Heart left ventricle (tissue), 16 donors: Measurements from ENCODE around the gene CADM2. TPM values are rescaled to one million over a fixed set of nuclear protein-coding genes. Genes with fewer than 3 reads are reported as not detected.

Source experiments
- ATAC-seq, 4 donors: fragments of 200-7000 bp; cut with Tn5 transposase; one replicate each; pipeline ENCODE4 v1.9.1; 2020 to 2022; ENCODE audit warnings: moderate library complexity in 4 of 4, mild to moderate bottlenecking in 3 of 4, moderate number of reproducible peaks in 1 of 4
- DNase-seq, 5 donors: peaks; one replicate each; pipeline ENCODE4 v3.0.0-alpha.2; 2020
- H3K27ac ChIP-seq, 12 donors: fragments of 200-600 bp; sonication (generic) in 4 of 12; one replicate each; pipeline versions ENCODE4 v1.5.0 to v1.8.0; 2016 to 2022; ENCODE audit warnings: mild to moderate bottlenecking in 2 of 12
- H3K27me3 ChIP-seq, 9 donors: fragments of 200-600 bp; sonication (generic) in 2 of 9; one replicate each; pipeline versions ENCODE4 v1.5.1 to v1.8.0; 2016 to 2022; ENCODE audit warnings: mild to moderate bottlenecking in 3 of 9
- H3K36me3 ChIP-seq, 9 donors: fragments of 200-600 bp; sonication (generic) in 2 of 9; one replicate each; pipeline versions ENCODE4 v1.5.0 to v1.8.0; 2018 to 2022; ENCODE audit warnings: mild to moderate bottlenecking in 2 of 9
- H3K4me1 ChIP-seq, 12 donors: fragments of 200-600 bp; sonication (generic) in 4 of 12; one replicate each; pipeline versions ENCODE4 v1.5.0 to v1.8.0; 2016 to 2022; ENCODE audit warnings: mild to moderate bottlenecking in 3 of 12
- H3K4me3 ChIP-seq, 12 donors: fragments of 200-600 bp; sonication (generic) in 4 of 12; one replicate each; pipeline versions ENCODE4 v1.5.0 to v1.8.0; 2017 to 2022; ENCODE audit warnings: mild to moderate bottlenecking in 9 of 12, moderate library complexity in 4 of 12
- H3K9me3 ChIP-seq, 12 donors: fragments of 200-600 bp; sonication (generic) in 4 of 12; one replicate each; pipeline versions ENCODE4 v1.5.0 to v1.8.0; 2016 to 2022; ENCODE audit warnings: mild to moderate bottlenecking in 1 of 12
- POLR2A ChIP-seq, 2 donors: fragments of 450-650 bp; IDR thresholded peaks; one replicate each; pipeline ENCODE4 v1.6.1; 2017; ENCODE audit warnings: antibody characterized with exemption in 2 of 2, mild to moderate bottlenecking in 2 of 2, moderate library complexity in 2 of 2
- WGBS, 4 donors: extraction: QIAGEN DNeasy Blood & Tissue Kit in 2 of 4; methylation state at CpG; one replicate each; pipeline versions ENCODE4 v1.1.5 to v1.1.7; 2013 to 2018; 5-methylcytosine and 5-hydroxymethylcytosine counted together
- intact Hi-C, 10 donors: fragments of 100-400 bp; cut with DNase I; formaldehyde crosslinking; loops; one replicate each; pipeline versions ENCODE4 v1.11.1 to v1.14.2; 2022
- polyA plus RNA-seq, 2 donors: library from polyadenylated mRNA; stranded (reverse); fragments of 200-250 nt; gene quantifications; one replicate each; pipeline ENCODE4 v1.2.3, GENCODE V29; 2013
- total RNA-seq, 9 donors: library from RNA; depleted of rRNA in 2 of 9; stranded (reverse); fragments of >200 nt in 2 of 9; fragmentation: NEBNext Ultra II Directional in 3 of 9; extraction: Animal tissue kit (Norgen Biotek cat#: 25700) in 3 of 9; gene quantifications; one replicate each; pipeline versions ENCODE4 v1.1.0 to v1.2.4, GENCODE V29; 2016 to 2023
- TF ChIP-seq, protein P1 (sequence below), 12 donors: fragments of 200-600 bp; sonication (generic) in 4 of 12; IDR thresholded peaks; one replicate each; pipeline versions ENCODE4 v1.5.0 to v1.8.0; 2018 to 2022; ENCODE audit warnings: antibody characterized with exemption in 12 of 12, mild to moderate bottlenecking in 5 of 12
- donor health status: ischemic (EF 13 %, LVEDD 7.1; RV severe dilation, severe dysfunction).
- donor health status: healthy with polysubstance abuse.
- donor health status: DM: no; HTN: yes; CAD: no.
- donor health status: DM: no; HTN: no; CAD: no.
- donor health status: ischemic (EF 25% LVEDD 6.9; RV normal size, moderate dysfunction).
- donor health status: ischemic (EF 25% LVEDD 5.7; RV mildly dilated, moderate dysfunction).
- donor health status: healthy.
- donor health status: DM: yes; HTN: yes; CAD: no.
- donor health status: ischemic (EF 35%, LVEDD 5.7; RV mildly dilated, moderate dysfunction).
- donor health status: nonischemic (EF 11% LVEDD 7.7; RV severe dilation, severe dysfunction).
- donor health status: DM: yes; HTN: yes; CAD: no.
- donor health status: PGD.
- donor health status: ischemic (EF 29% LVEDD 5.4; RV normal size, mild dysfunction).
- donor health status: nonischemic (EF 23%, LVEDD 6.1; RV moderate dilation, normal function).

Gene CADM2
- total and polyA plus RNA-seq, 11 donors = 0.19 to 2.3 (median 0.69) TPM

GRCh38 chr3:85935171-85935570 is 976.4 kb downstream of the CADM2 start:
- 90 to 93% (median 92%) methylated on average over 1 of the region's 1 CpG for WGBS, 4 donors
- Histone ChIP-seq H3K27ac (no peak overlapping the region), H3K36me3 (no peaks in the 10 kb centered on the region), H3K4me1 (no peaks in the 10 kb centered on the region), H3K9me3 (no peaks in the 10 kb centered on the region), H3K27me3 (no peaks in the 10 kb centered on the region), H3K4me3 (no peak overlapping the region)
- ATAC-seq (no peak), DNase-seq (no peak)
- intact Hi-C loops = no loop called here
- no peak for TF ChIP-seq POLR2A (IDR thresholded peaks at IDR 0.05)
- TF ChIP-seq, protein P1, sequence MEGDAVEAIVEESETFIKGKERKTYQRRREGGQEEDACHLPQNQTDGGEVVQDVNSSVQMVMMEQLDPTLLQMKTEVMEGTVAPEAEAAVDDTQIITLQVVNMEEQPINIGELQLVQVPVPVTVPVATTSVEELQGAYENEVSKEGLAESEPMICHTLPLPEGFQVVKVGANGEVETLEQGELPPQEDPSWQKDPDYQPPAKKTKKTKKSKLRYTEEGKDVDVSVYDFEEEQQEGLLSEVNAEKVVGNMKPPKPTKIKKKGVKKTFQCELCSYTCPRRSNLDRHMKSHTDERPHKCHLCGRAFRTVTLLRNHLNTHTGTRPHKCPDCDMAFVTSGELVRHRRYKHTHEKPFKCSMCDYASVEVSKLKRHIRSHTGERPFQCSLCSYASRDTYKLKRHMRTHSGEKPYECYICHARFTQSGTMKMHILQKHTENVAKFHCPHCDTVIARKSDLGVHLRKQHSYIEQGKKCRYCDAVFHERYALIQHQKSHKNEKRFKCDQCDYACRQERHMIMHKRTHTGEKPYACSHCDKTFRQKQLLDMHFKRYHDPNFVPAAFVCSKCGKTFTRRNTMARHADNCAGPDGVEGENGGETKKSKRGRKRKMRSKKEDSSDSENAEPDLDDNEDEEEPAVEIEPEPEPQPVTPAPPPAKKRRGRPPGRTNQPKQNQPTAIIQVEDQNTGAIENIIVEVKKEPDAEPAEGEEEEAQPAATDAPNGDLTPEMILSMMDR (IDR thresholded peaks at IDR 0.05) = no peak

- no peaks in the 10 kb centered on the region for H3K36me3 ChIP-seq
- peaks cover 0 to 5% (median 0%) of the 10 kb centered on the region in 12 donors for H3K9me3 ChIP-seq
- DNase-seq (no peak), ATAC-seq (no peak)
- WGBS, 4 donors = 16 to 27% (median 23%) methylated on average over 3 of the region's 3 CpGs
- TF ChIP-seq, protein P1 (IDR thresholded peaks at IDR 0.05) = no peak
- no peak for TF ChIP-seq POLR2A (IDR thresholded peaks at IDR 0.05)
- H3K27me3 ChIP-seq = no peaks in the 10 kb centered on the region
- H3K27ac ChIP-seq = no peak overlapping the region
- intact Hi-C loops = no loop called here
- H3K4me1 ChIP-seq = no peaks in the 10 kb centered on the region
- no peak overlapping the region for H3K4me3 ChIP-seq
Observed at GRCh38 chr3:85939074-85939482, 980.3 kb downstream of the CADM2 start.

DNA sequence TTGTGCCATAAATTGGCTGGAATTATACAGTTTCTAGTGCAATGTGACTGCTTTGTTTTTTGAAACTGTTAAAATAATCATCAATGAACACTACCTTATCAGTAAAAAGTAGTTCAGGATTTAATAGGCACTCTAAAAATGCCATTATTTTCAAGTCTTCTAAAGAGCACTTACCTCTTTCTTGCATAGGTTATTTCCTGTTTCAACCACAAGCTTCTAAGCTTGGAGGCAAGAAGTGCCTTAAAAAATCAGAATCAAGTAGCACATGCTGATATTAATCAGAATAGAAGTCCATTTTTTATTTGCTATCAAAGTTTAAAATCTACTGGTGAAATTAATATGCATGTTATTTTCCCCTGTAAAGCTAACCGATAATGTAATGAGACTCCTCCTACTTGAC is 991.6 kb downstream of the CADM2 start:
- H3K4me1 ChIP-seq = no peaks in the 10 kb centered on the region
- ATAC-seq (no peak), DNase-seq (no peak)
- no peaks in the 10 kb centered on the region for H3K27me3 ChIP-seq
- TF ChIP-seq POLR2A (IDR thresholded peaks at IDR 0.05) = no peak
- TF ChIP-seq, protein P1 (IDR thresholded peaks at IDR 0.05) = no peak
- peaks cover 0 to 9% (median 0%) of the 10 kb centered on the region in 12 donors for H3K9me3 ChIP-seq
- intact Hi-C loops = no loop called here
- no peaks in the 10 kb centered on the region for H3K36me3 ChIP-seq
- H3K4me3 ChIP-seq = no peak overlapping the region
- no peak overlapping the region for H3K27ac ChIP-seq
- WGBS, 4 donors = 84 to 95% (median 89%) methylated on average over 1 of the region's 1 CpG

GRCh38 chr3:85960793-85961192 is 1002.0 kb downstream of the CADM2 start:
- no peak for DNase-seq
- no peak for TF ChIP-seq POLR2A (IDR thresholded peaks at IDR 0.05)
- TF ChIP-seq, protein P1 (IDR thresholded peaks at IDR 0.05) = no peak
- no peak overlapping the region for H3K4me3 ChIP-seq
- H3K27me3 ChIP-seq = no peaks in the 10 kb centered on the region
- ATAC-seq = no peak
- H3K9me3 ChIP-seq = peaks cover 0 to 2% (median 0%) of the 10 kb centered on the region in 12 donors
- no peak overlapping the region for H3K27ac ChIP-seq
- H3K4me1 ChIP-seq = no peaks in the 10 kb centered on the region
- no peaks in the 10 kb centered on the region for H3K36me3 ChIP-seq
- intact Hi-C loops = no loop called here
